Sigmoid colon (tissue), 4 donors: ENCODE data around the gene ARHGAP6.

Source experiments
- EP300 ChIP-seq, 4 donors: sonication (generic); formaldehyde crosslinking; IDR thresholded peaks; one replicate each; pipeline ENCODE4 v1.6.1; 2017; ENCODE audit warnings: antibody characterized with exemption in 4 of 4
- POLR2A ChIP-seq, 2 donors: fragments of 450-650 bp; IDR thresholded peaks; one replicate each; pipeline ENCODE4 v1.6.1; 2016; ENCODE audit warnings: antibody characterized with exemption in 2 of 2, mild to moderate bottlenecking in 2 of 2, moderate library complexity in 2 of 2
- POLR2AphosphoS5 ChIP-seq, 4 donors: sonication (generic); formaldehyde crosslinking; IDR thresholded peaks; one replicate each; pipeline ENCODE4 v1.6.1; 2017; ENCODE audit warnings: antibody characterized with exemption in 4 of 4
- TF ChIP-seq, protein P1 (sequence below), 4 experiments: fragments of 450-650 bp in 3 of 4; fragments of 200-600 bp in 1 of 4; IDR thresholded peaks; one replicate each; pipeline ENCODE4 v1.5.1; 2016 to 2019; ENCODE audit warnings: antibody characterized with exemption in 4 of 4, mild to moderate bottlenecking in 3 of 4, moderate library complexity in 2 of 4

DNA sequence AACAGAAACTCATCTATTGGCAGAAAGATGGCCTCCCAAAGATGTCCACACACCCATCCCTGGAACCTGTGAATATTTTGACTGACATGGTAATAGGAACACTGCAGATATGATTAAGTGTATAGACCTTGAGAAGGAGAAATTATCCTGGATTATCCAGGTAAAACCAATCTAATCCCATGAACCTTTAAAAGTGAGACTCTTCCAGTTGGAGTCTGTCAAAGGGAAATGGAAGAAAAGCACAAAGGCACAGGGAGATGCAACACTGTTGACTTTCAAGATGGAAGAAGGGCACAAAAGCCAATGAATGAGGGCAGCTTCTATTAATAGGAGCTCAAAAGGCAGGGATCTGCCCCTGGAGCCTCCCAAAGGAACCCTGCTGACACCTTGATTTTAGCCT lies 289.6 kb downstream of the ARHGAP6 start:
- TF ChIP-seq, protein P1, sequence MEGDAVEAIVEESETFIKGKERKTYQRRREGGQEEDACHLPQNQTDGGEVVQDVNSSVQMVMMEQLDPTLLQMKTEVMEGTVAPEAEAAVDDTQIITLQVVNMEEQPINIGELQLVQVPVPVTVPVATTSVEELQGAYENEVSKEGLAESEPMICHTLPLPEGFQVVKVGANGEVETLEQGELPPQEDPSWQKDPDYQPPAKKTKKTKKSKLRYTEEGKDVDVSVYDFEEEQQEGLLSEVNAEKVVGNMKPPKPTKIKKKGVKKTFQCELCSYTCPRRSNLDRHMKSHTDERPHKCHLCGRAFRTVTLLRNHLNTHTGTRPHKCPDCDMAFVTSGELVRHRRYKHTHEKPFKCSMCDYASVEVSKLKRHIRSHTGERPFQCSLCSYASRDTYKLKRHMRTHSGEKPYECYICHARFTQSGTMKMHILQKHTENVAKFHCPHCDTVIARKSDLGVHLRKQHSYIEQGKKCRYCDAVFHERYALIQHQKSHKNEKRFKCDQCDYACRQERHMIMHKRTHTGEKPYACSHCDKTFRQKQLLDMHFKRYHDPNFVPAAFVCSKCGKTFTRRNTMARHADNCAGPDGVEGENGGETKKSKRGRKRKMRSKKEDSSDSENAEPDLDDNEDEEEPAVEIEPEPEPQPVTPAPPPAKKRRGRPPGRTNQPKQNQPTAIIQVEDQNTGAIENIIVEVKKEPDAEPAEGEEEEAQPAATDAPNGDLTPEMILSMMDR (IDR thresholded peaks at IDR 0.05): no peak
- TF ChIP-seq EP300 (IDR thresholded peaks at IDR 0.05) (no peak), POLR2A (IDR thresholded peaks at IDR 0.05) (no peak), POLR2AphosphoS5 (IDR thresholded peaks at IDR 0.05) (no peak)
